Immature natural killer cell (primary cell): ENCODE measurements around the gene NOP53. TPM values are rescaled to one million over a fixed set of nuclear protein-coding genes. Genes with fewer than 3 reads are reported as not detected.
A peak's percentile ranks its signal among the peaks of the same experiment; 100 is the strongest.
"Not testable (repeated sequence)": the region's sequence is repeated elsewhere in the genome, so short reads cannot be mapped to it uniquely, and the experiment has no call there.

Experiments used
- DNase-seq, 3 donors: peaks; one replicate each; pipeline ENCODE4 v3.0.0; 2022; ENCODE audit warnings: mixed read lengths in 1 of 3
- H3K27ac Mint-ChIP-seq, 6 donors: one replicate each; pipeline ENCODE4 v1.8.0; 2020; ENCODE audit warnings: mixed read lengths in 6 of 6, mild to moderate bottlenecking in 5 of 6, inconsistent platforms in 4 of 6, moderate library complexity in 3 of 6
- H3K27me3 Mint-ChIP-seq, 3 donors: one replicate each; pipeline ENCODE4 v1.8.0; 2020 to 2021; ENCODE audit warnings: low read depth in 3 of 3, mild to moderate bottlenecking in 3 of 3, mixed read lengths in 3 of 3, moderate library complexity in 3 of 3, inconsistent platforms in 1 of 3
- H3K36me3 Mint-ChIP-seq, 3 donors: one replicate each; pipeline ENCODE4 v1.8.0; 2020; ENCODE audit warnings: mixed read lengths in 3 of 3, inconsistent platforms in 2 of 3, mild to moderate bottlenecking in 2 of 3
- H3K4me1 Mint-ChIP-seq, 2 donors: one replicate each; pipeline ENCODE4 v1.8.0; 2020; ENCODE audit warnings: inconsistent platforms in 2 of 2, mild to moderate bottlenecking in 2 of 2, mixed read lengths in 2 of 2, moderate library complexity in 1 of 2
- H3K4me3 Mint-ChIP-seq, 5 donors: one replicate each; pipeline ENCODE4 v1.8.0; 2020; ENCODE audit warnings: mild to moderate bottlenecking in 5 of 5, mixed read lengths in 5 of 5, inconsistent platforms in 3 of 5, moderate library complexity in 3 of 5
- H3K9me3 Mint-ChIP-seq, 6 donors: one replicate each; pipeline ENCODE4 v1.8.0; 2020; ENCODE audit warnings: mild to moderate bottlenecking in 6 of 6, mixed read lengths in 6 of 6, inconsistent platforms in 4 of 6, moderate library complexity in 3 of 6
- polyA plus RNA-seq, 3 donors: library from polyadenylated mRNA; unstranded; fragments of 300-500 nt; fragmentation: Illumina TruSeq; gene quantifications; one replicate each; pipeline ENCODE4 v1.2.3, GENCODE V29; 2021

The NOP53 gene
- polyA plus RNA-seq, 3 donors from 2014 or later = 72.0 to 234 (median 101) TPM

- Mint-ChIP-seq H3K27me3 (peaks cover 6 to 8% (median 6%) of the 10 kb centered on the region in 3 donors), H3K27ac (no peak overlapping the region), H3K4me1 (peaks cover 0 to 3% of the 10 kb centered on the region in 2 donors), H3K36me3 (peaks cover 6 to 11% (median 7%) of the 10 kb centered on the region in 3 donors), H3K9me3 (no peaks in the 10 kb centered on the region), H3K4me3 (no peak overlapping the region)
- DNase-seq = peak; percentile 57 to 67 (median 60)
Observed at GRCh38 chr19:47707135-47707925, 38.0 kb upstream of the NOP53 start.

- H3K36me3 Mint-ChIP-seq = no peaks in the 10 kb centered on the region
- peaks cover 10 to 18% (median 12%) of the 10 kb centered on the region in 3 donors for H3K27me3 Mint-ChIP-seq
- H3K27ac Mint-ChIP-seq = no peak overlapping the region
- H3K9me3 Mint-ChIP-seq = no peaks in the 10 kb centered on the region
- DNase-seq = no peak
- peaks cover 6 to 7% of the 10 kb centered on the region in 2 donors for H3K4me1 Mint-ChIP-seq
- peak overlapping the region in 1 of 5 donors; percentile 49 for H3K4me3 Mint-ChIP-seq
Observed at GRCh38 chr19:47711652-47712242, 33.6 kb upstream of the NOP53 start.

GRCh38 chr19:47713046-47714021, 32.0 kb upstream of the NOP53 start, which contains the start of gene EHD2:
Gene EHD2 (plus strand): TSS chr19:47713422. CDS start chr19:47716613, 3,191 bp downstream.
- DNase-seq = peak; percentile 10 to 21 (median 20)
- Mint-ChIP-seq H3K4me3 (peak within 1 kb of the TSS in 1 of 5 donors; percentile 3), H3K4me1 (peaks cover 3 to 7% of the 10 kb centered on the region in 2 donors), H3K9me3 (no peaks in the 10 kb centered on the region), H3K36me3 (no peaks in the 10 kb centered on the region), H3K27ac (no peak within 1 kb of the TSS), H3K27me3 (peaks cover 10 to 23% (median 13%) of the 10 kb centered on the region in 3 donors)

- H3K36me3 Mint-ChIP-seq = no peaks in the 10 kb centered on the region
- H3K4me1 Mint-ChIP-seq = peaks cover 3 to 7% of the 10 kb centered on the region in 2 donors
- peaks cover 10 to 23% (median 13%) of the 10 kb centered on the region in 3 donors for H3K27me3 Mint-ChIP-seq
- H3K4me3 Mint-ChIP-seq = no peak overlapping the region
- H3K27ac Mint-ChIP-seq = no peak overlapping the region
- no peak for DNase-seq
- no peaks in the 10 kb centered on the region for H3K9me3 Mint-ChIP-seq
Observed at GRCh38 chr19:47714339-47714738, 31.0 kb upstream of the NOP53 start.

- H3K9me3 Mint-ChIP-seq, H3K36me3 Mint-ChIP-seq, H3K27ac Mint-ChIP-seq, H3K4me1 Mint-ChIP-seq, DNase-seq, H3K4me3 Mint-ChIP-seq: not testable (repeated sequence)
- peaks cover 10 to 24% (median 13%) of the 10 kb centered on the region in 3 donors for H3K27me3 Mint-ChIP-seq
Observed at GRCh38 chr19:47714855-47715254, 30.5 kb upstream of the NOP53 start.

GRCh38 chr19:47716270-47716937, 28.9 kb upstream of the NOP53 start:
- H3K36me3 Mint-ChIP-seq = no peaks in the 10 kb centered on the region
- no peak for DNase-seq
- peaks cover 10 to 24% (median 18%) of the 10 kb centered on the region in 3 donors for H3K27me3 Mint-ChIP-seq
- H3K4me1 Mint-ChIP-seq = peaks cover 3 to 7% of the 10 kb centered on the region in 2 donors
- H3K9me3 Mint-ChIP-seq = no peaks in the 10 kb centered on the region
- peak overlapping the region in 1 of 6 donors; percentile 52 for H3K27ac Mint-ChIP-seq
- H3K4me3 Mint-ChIP-seq = no peak overlapping the region

- H3K9me3 Mint-ChIP-seq, DNase-seq, H3K4me3 Mint-ChIP-seq, H3K4me1 Mint-ChIP-seq, H3K27ac Mint-ChIP-seq, H3K36me3 Mint-ChIP-seq: not testable (repeated sequence)
- peaks cover 4 to 20% (median 17%) of the 10 kb centered on the region in 3 donors for H3K27me3 Mint-ChIP-seq
Observed at GRCh38 chr19:47718415-47719046, 26.8 kb upstream of the NOP53 start.

GRCh38 chr19:47719047-47719859, 26.1 kb upstream of the NOP53 start:
- no peaks in the 10 kb centered on the region for H3K36me3 Mint-ChIP-seq
- H3K4me1 Mint-ChIP-seq = no peaks in the 10 kb centered on the region
- no peak overlapping the region for H3K27ac Mint-ChIP-seq
- DNase-seq = no peak
- H3K4me3 Mint-ChIP-seq = no peak overlapping the region
- H3K9me3 Mint-ChIP-seq = no peaks in the 10 kb centered on the region
- peaks cover 0 to 14% (median 14%) of the 10 kb centered on the region in 3 donors for H3K27me3 Mint-ChIP-seq

- Mint-ChIP-seq H3K27me3 (peaks cover 2 to 14% (median 8%) of the 10 kb centered on the region in 3 donors), H3K9me3 (no peaks in the 10 kb centered on the region), H3K27ac (no peak overlapping the region), H3K4me3 (no peak overlapping the region), H3K36me3 (no peaks in the 10 kb centered on the region), H3K4me1 (no peaks in the 10 kb centered on the region)
- no peak for DNase-seq
Observed at GRCh38 chr19:47720669-47721422, 24.5 kb upstream of the NOP53 start.

GRCh38 chr19:47723581-47723940, 21.8 kb upstream of the NOP53 start:
- DNase-seq = no peak
- Mint-ChIP-seq H3K4me3 (no peak overlapping the region), H3K9me3 (no peaks in the 10 kb centered on the region), H3K27ac (no peak overlapping the region), H3K36me3 (no peaks in the 10 kb centered on the region), H3K27me3 (peaks cover 4 to 11% (median 5%) of the 10 kb centered on the region in 3 donors), H3K4me1 (no peaks in the 10 kb centered on the region)

- Mint-ChIP-seq H3K36me3 (peaks cover 0 to 3% (median 0%) of the 10 kb centered on the region in 3 donors), H3K9me3 (no peaks in the 10 kb centered on the region), H3K4me1 (peaks cover 6 to 8% of the 10 kb centered on the region in 2 donors), H3K27ac (no peak overlapping the region), H3K4me3 (no peak overlapping the region), H3K27me3 (peaks cover 10 to 14% (median 13%) of the 10 kb centered on the region in 3 donors)
- no peak for DNase-seq
Observed at GRCh38 chr19:47725759-47726401, 19.5 kb upstream of the NOP53 start.
